CD4-positive, alpha-beta T cell treated with Interleukin-6 at 100 ng/mL for 8 hours (primary cell): ENCODE data around the gene HSPA1A.

Source experiments
- DNase-seq: peaks from one replicate; pipeline ENCODE4 v3.0.0-alpha.2; 2020; ENCODE audit warnings: mixed read lengths, low spot score

Gene HSPA1A

DNA sequence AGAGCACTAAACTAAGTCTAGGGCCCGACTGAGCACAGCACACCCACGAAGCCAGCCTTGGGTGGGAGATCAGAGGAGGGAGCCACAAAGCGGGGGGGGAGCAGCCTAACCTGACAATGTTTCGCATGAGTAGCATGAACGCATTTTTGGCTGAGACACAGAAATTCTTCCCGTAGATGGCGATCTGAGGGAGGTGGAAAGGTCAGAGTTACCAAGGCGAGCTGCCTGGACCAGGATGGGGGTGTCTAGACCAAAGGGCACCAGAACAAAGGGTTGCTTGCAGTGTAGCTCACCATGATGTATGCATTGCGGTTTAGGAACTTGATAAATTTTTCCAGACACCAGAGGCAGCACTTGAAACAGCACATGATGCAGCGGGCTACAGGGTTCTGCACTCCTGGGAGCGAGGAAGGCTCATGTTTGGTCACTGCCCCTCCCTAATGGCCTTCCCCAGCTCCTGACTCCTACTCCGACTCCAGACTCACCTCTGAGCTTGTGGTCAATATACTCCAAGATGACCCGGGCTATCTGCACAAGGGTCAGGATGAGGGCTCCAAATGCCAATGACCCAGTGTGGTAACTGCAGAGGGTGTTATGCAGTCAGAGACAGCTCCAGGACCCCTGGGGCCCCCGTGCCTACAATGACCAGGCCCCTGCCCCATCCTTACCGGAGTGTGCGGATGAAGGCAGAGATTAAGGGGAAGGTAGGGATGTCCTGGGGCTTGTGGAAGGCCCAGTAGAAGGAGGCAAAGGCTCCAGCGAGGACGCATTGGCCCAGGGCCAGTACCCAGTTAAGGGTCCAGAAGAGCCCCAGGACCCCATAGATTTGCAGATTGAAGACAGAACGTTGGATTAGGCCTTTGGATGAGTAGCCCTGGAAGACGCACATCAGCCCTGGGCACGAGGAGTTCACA lies 50.1 kb downstream of the HSPA1A start:
- DNase-seq = no peak
